Neural progenitor cell (in vitro differentiated cells): Measurements from ENCODE around the gene LTC4S. TPM values are rescaled to one million over a fixed set of nuclear protein-coding genes. Genes with fewer than 3 reads are reported as not detected.
A peak's percentile ranks its signal among the peaks of the same experiment; 100 is the strongest.

Experiments used
- DNase-seq: peaks from one replicate; pipeline ENCODE4 v3.0.0-alpha.2; 2016; ENCODE audit warnings: low spot score
- H2AFZ ChIP-seq: fragments of 200-600 bp; sonication (generic); replicated peaks from 2 replicates; pipeline ENCODE4 v1.6.1; 2016; ENCODE audit warnings: antibody characterized with exemption
- H3F3A ChIP-seq: fragments of 200-600 bp; sonication (generic); 2 replicates; pipeline ENCODE4 v1.6.1; 2016; ENCODE audit warnings: antibody characterized with exemption, low read depth
- H3K27ac ChIP-seq: fragments of 200-600 bp; sonication (generic); 2 replicates; pipeline ENCODE4 v1.5.1; 2016; ENCODE audit warnings: mild to moderate bottlenecking
- H3K27me3 ChIP-seq: fragments of 200-600 bp; sonication (generic); 2 replicates; pipeline ENCODE4 v1.6.1; 2016; ENCODE audit warnings: mild to moderate bottlenecking, moderate library complexity
- H3K36me3 ChIP-seq: fragments of 200-600 bp; sonication (generic); 2 replicates; pipeline ENCODE4 v1.5.1; 2016
- H3K4me1 ChIP-seq: fragments of 200-600 bp; sonication (generic); 2 replicates; pipeline ENCODE4 v1.6.1; 2016; ENCODE audit warnings: mixed run types
- H3K4me2 ChIP-seq: fragments of 200-600 bp; sonication (generic); 2 replicates; pipeline ENCODE4 v1.6.1; 2016
- H3K4me3 ChIP-seq: fragments of 200-600 bp; sonication (generic); 2 replicates; pipeline ENCODE4 v1.5.1; 2016
- H3K79me2 ChIP-seq: fragments of 200-600 bp; sonication (generic); 2 replicates; pipeline ENCODE4 v1.6.1; 2016; ENCODE audit warnings: low read depth
- H3K9ac ChIP-seq: fragments of 200-600 bp; sonication (generic); 2 replicates; pipeline ENCODE4 v1.6.1; 2016
- H3K9me3 ChIP-seq: fragments of 200-600 bp; sonication (generic); 2 replicates; pipeline ENCODE4 v1.5.1; 2016; ENCODE audit warnings: low read depth
- H4K20me1 ChIP-seq: fragments of 200-600 bp; sonication (generic); 2 replicates; pipeline ENCODE4 v1.6.1; 2016; ENCODE audit warnings: low read depth
- H3K27ac Mint-ChIP-seq: 3 replicates; pipeline ENCODE4 v1.8.0; 2021; ENCODE audit warnings: mixed read lengths
- H3K27me3 Mint-ChIP-seq: 2 replicates; pipeline ENCODE4 v1.8.0; 2022; ENCODE audit warnings: low read depth, mild to moderate bottlenecking, inconsistent platforms, moderate library complexity, mixed read lengths; ENCODE audit not compliant: insufficient read depth
- H3K36me3 Mint-ChIP-seq: 3 replicates; pipeline ENCODE4 v1.8.0; 2021; ENCODE audit warnings: mixed read lengths
- H3K4me1 Mint-ChIP-seq: 3 replicates; pipeline ENCODE4 v1.8.0; 2021; ENCODE audit warnings: mixed read lengths
- H3K4me3 Mint-ChIP-seq: 3 replicates; pipeline ENCODE4 v1.8.0; 2021; ENCODE audit warnings: mild to moderate bottlenecking, moderate library complexity, mixed read lengths
- H3K9me3 Mint-ChIP-seq: 3 replicates; pipeline ENCODE4 v1.8.0; 2020; ENCODE audit warnings: mixed read lengths
- CTCF ChIP-seq: fragments of 200-600 bp; sonication (generic); IDR thresholded peaks from 2 replicates; pipeline ENCODE4 v1.5.1; 2017; ENCODE audit warnings: antibody characterized with exemption, mild to moderate bottlenecking
- EZH2 ChIP-seq: fragments of 200-600 bp; sonication (generic); IDR thresholded peaks from 2 replicates; pipeline ENCODE4 v1.6.1; 2017; ENCODE audit warnings: antibody characterized with exemption, mild to moderate bottlenecking, moderate library complexity
- EZH2phosphoT487 ChIP-seq: fragments of 200-600 bp; sonication (generic); IDR thresholded peaks from 2 replicates; pipeline ENCODE4 v1.6.1; 2017; ENCODE audit warnings: antibody characterized with exemption
- total RNA-seq: library from RNA; depleted of rRNA; stranded (reverse); fragments of >200 nt; gene quantifications from 2 replicates; pipeline ENCODE4 v1.2.3, GENCODE V29; 2015; ENCODE audit warnings: low replicate concordance

The LTC4S gene
- total RNA-seq, 1 donor from 2014 or later, result not detected

- H3K4me3 Mint-ChIP-seq, result no peak overlapping the region
- H3K9me3 ChIP-seq, result no peaks in the 10 kb centered on the region
Observed at GRCh38 chr5:179792612-179793467, 946 bp upstream of the LTC4S start.

GRCh38 chr5:179794171-179794570, 385 bp downstream of the LTC4S start:
- TF ChIP-seq CTCF (no peak), EZH2phosphoT487 (no peak), EZH2 (no peak)
- peaks cover 20% of the 10 kb centered on the region for H3K27me3 ChIP-seq
- Mint-ChIP-seq H3K4me1 (peaks cover 3% of the 10 kb centered on the region), H3K27ac (no peak overlapping the region), H3K4me3 (peak overlapping the region; percentile 80), H3K27me3 (peaks cover 20% of the 10 kb centered on the region), H3K36me3 (peaks cover 8% of the 10 kb centered on the region), H3K9me3 (peaks cover 2% of the 10 kb centered on the region)
- H3F3A ChIP-seq, result peaks cover 21% of the 10 kb centered on the region
- H3K4me3 ChIP-seq, result no peak overlapping the region
- no peak overlapping the region for H3K27ac ChIP-seq
- no peak overlapping the region for H2AFZ ChIP-seq
- no peaks in the 10 kb centered on the region for H3K79me2 ChIP-seq
- H4K20me1 ChIP-seq, result peaks cover 13% of the 10 kb centered on the region
- DNase-seq, result no peak
- H3K4me2 ChIP-seq, result no peak overlapping the region
- H3K9me3 ChIP-seq, result no peaks in the 10 kb centered on the region
- no peaks in the 10 kb centered on the region for H3K36me3 ChIP-seq
- no peak overlapping the region for H3K9ac ChIP-seq
- H3K4me1 ChIP-seq, result no peaks in the 10 kb centered on the region

More at GRCh38 chr5:179792612-179793467, 946 bp upstream of the LTC4S start:
- no peak for DNase-seq
- Mint-ChIP-seq H3K27me3 (peaks cover 19% of the 10 kb centered on the region), H3K27ac (no peak overlapping the region), H3K4me1 (peaks cover 3% of the 10 kb centered on the region), H3K36me3 (peaks cover 12% of the 10 kb centered on the region), H3K9me3 (peaks cover 2% of the 10 kb centered on the region)
- H3K4me1 ChIP-seq, result no peaks in the 10 kb centered on the region
- H4K20me1 ChIP-seq, result peaks cover 13% of the 10 kb centered on the region
- no peak overlapping the region for H3K4me3 ChIP-seq
- H3K4me2 ChIP-seq, result no peak overlapping the region
- TF ChIP-seq CTCF, result no peak
- TF ChIP-seq EZH2phosphoT487, result no peak
- no peak for TF ChIP-seq EZH2
- no peak overlapping the region for H3K27ac ChIP-seq
- no peak overlapping the region for H2AFZ ChIP-seq
- H3K9ac ChIP-seq, result no peak overlapping the region
- no peaks in the 10 kb centered on the region for H3K79me2 ChIP-seq
- H3F3A ChIP-seq, result peaks cover 21% of the 10 kb centered on the region
- peaks cover 20% of the 10 kb centered on the region for H3K27me3 ChIP-seq
- H3K36me3 ChIP-seq, result no peaks in the 10 kb centered on the region

- Mint-ChIP-seq H3K4me3 (peak overlapping the region; percentile 80), H3K4me1 (peaks cover 3% of the 10 kb centered on the region), H3K36me3 (peaks cover 10% of the 10 kb centered on the region), H3K27me3 (peaks cover 20% of the 10 kb centered on the region), H3K27ac (no peak overlapping the region), H3K9me3 (no peaks in the 10 kb centered on the region)
- Histone ChIP-seq H3K36me3 (no peaks in the 10 kb centered on the region), H3K79me2 (no peaks in the 10 kb centered on the region), H3K27me3 (peaks cover 20% of the 10 kb centered on the region), H3F3A (peaks cover 21% of the 10 kb centered on the region), H3K4me1 (no peaks in the 10 kb centered on the region), H3K27ac (no peak overlapping the region), H3K9ac (no peak overlapping the region), H2AFZ (no peak overlapping the region), H3K4me3 (no peak overlapping the region), H3K4me2 (no peak overlapping the region), H4K20me1 (peaks cover 13% of the 10 kb centered on the region), H3K9me3 (no peaks in the 10 kb centered on the region)
- DNase-seq, result no peak
- TF ChIP-seq EZH2, result no peak
- TF ChIP-seq CTCF, result no peak
- TF ChIP-seq EZH2phosphoT487, result no peak
Observed at GRCh38 chr5:179794575-179794974, 789 bp downstream of the LTC4S start.
